ENCODE measurements around the gene CEBPB.

The CEBPB gene

GRCh38 chr20:50227506-50227905 is 36.9 kb downstream of the CEBPB start:
- no peak for DNase-seq (ENCODE audit: low read depth in 2 of 2)

- DNase-seq (ENCODE audit: low read depth in 2 of 2) = no peak
Observed at GRCh38 chr20:50229156-50229607, 38.6 kb downstream of the CEBPB start.

GRCh38 chr20:50230184-50230583 is 39.6 kb downstream of the CEBPB start:
- DNase-seq (ENCODE audit: low read depth in 2 of 2) = no peak

GRCh38 chr20:50230871-50231560 is 40.4 kb downstream of the CEBPB start:
- no peak for DNase-seq (ENCODE audit: low read depth in 2 of 2)

GRCh38 chr20:50231854-50232253 is 41.2 kb downstream of the CEBPB start:
- DNase-seq (ENCODE audit: low read depth in 2 of 2) = no peak

- no peak for DNase-seq (ENCODE audit: low read depth in 2 of 2)
Observed at GRCh38 chr20:50232651-50233324, 42.2 kb downstream of the CEBPB start.

- DNase-seq (ENCODE audit: low read depth in 2 of 2) = no peak
Observed at GRCh38 chr20:50233325-50234212, 42.9 kb downstream of the CEBPB start.

GRCh38 chr20:50234288-50234687 is 43.7 kb downstream of the CEBPB start:
- DNase-seq (ENCODE audit: low read depth in 2 of 2) = no peak

- DNase-seq (ENCODE audit: low read depth in 2 of 2) = no peak
Observed at GRCh38 chr20:50237349-50237748, 46.7 kb downstream of the CEBPB start.

- no peak for DNase-seq (ENCODE audit: low read depth in 2 of 2)
Observed at GRCh38 chr20:50238081-50238800, 47.6 kb downstream of the CEBPB start.

- no peak for DNase-seq (ENCODE audit: low read depth in 2 of 2)
Observed at GRCh38 chr20:50240092-50240491, 49.5 kb downstream of the CEBPB start.

- DNase-seq (ENCODE audit: low read depth in 2 of 2) = no peak
Observed at GRCh38 chr20:50242178-50242514, 51.5 kb downstream of the CEBPB start.

Data from fibroblast of skin of left quadriceps (primary cell).